KMS-11 (cell line): ENCODE results near the gene BATF3.

ENCODE experiments used
- H2AFZ ChIP-seq: fragments of 200-600 bp; sonication (generic); 2 replicates; pipeline ENCODE4 v1.6.1; 2016; ENCODE audit warnings: antibody characterized with exemption, mixed run types, low read depth
- H3K27ac ChIP-seq: fragments of 200-600 bp; sonication (generic); 2 replicates; pipeline ENCODE4 v1.6.1; 2016; ENCODE audit warnings: mild to moderate bottlenecking, mixed run types
- H3K27me3 ChIP-seq: fragments of 200-600 bp; sonication (generic); 2 replicates; pipeline ENCODE4 v1.6.1; 2017; ENCODE audit warnings: mild to moderate bottlenecking, low read depth, mixed run types, moderate library complexity; ENCODE audit not compliant: insufficient read depth
- H3K36me3 ChIP-seq: fragments of 200-600 bp; sonication (generic); 2 replicates; pipeline ENCODE4 v1.6.1; 2017; ENCODE audit warnings: mild to moderate bottlenecking, mixed run types; ENCODE audit not compliant: insufficient read depth
- H3K4me1 ChIP-seq: fragments of 200-600 bp; sonication (generic); 2 replicates; pipeline ENCODE4 v1.6.1; 2016; ENCODE audit warnings: mild to moderate bottlenecking, low read depth, mixed run types; ENCODE audit not compliant: poor library complexity, severe bottlenecking
- H3K4me2 ChIP-seq: fragments of 200-600 bp; sonication (generic); 2 replicates; pipeline ENCODE4 v1.7.0; 2016; ENCODE audit warnings: mild to moderate bottlenecking, mixed run types
- H3K4me3 ChIP-seq: fragments of 200-600 bp; sonication (generic); IDR thresholded peaks from 2 replicates; pipeline ENCODE4 v1.6.1; 2017; ENCODE audit warnings: low read depth, low read length, mixed read lengths; ENCODE audit not compliant: insufficient read depth
- H3K79me2 ChIP-seq: fragments of 200-600 bp; sonication (generic); 2 replicates; pipeline ENCODE4 v1.6.1; 2016; ENCODE audit warnings: low read depth, mixed run types; ENCODE audit not compliant: insufficient read depth
- H3K9ac ChIP-seq: fragments of 200-600 bp; sonication (generic); 2 replicates; pipeline ENCODE4 v1.6.1; 2016; ENCODE audit warnings: mild to moderate bottlenecking, mixed run types
- H4K20me1 ChIP-seq: fragments of 200-600 bp; sonication (generic); 2 replicates; pipeline ENCODE4 v1.6.1; 2016; ENCODE audit warnings: mild to moderate bottlenecking, mixed run types; ENCODE audit not compliant: insufficient read depth
- TF ChIP-seq, protein P1 (sequence below): fragments of 200-600 bp; sonication (generic); conservative IDR thresholded peaks from 2 replicates; pipeline ENCODE4 v1.6.1; 2017; ENCODE audit warnings: low read depth, mild to moderate bottlenecking, antibody characterized with exemption, low read length, moderate library complexity, mixed read lengths

Gene BATF3

GRCh38 chr1:212690816-212691403, 8.7 kb downstream of the BATF3 start:
- H3K4me3 ChIP-seq = no peak overlapping the region
- no peaks in the 10 kb centered on the region for H3K4me1 ChIP-seq
- no peaks in the 10 kb centered on the region for H3K36me3 ChIP-seq
- H3K4me2 ChIP-seq = no peak overlapping the region
- no peak overlapping the region for H3K27ac ChIP-seq
- H3K27me3 ChIP-seq = no peaks in the 10 kb centered on the region
- no peak overlapping the region for H2AFZ ChIP-seq
- H3K9ac ChIP-seq = no peak overlapping the region
- TF ChIP-seq, protein P1, sequence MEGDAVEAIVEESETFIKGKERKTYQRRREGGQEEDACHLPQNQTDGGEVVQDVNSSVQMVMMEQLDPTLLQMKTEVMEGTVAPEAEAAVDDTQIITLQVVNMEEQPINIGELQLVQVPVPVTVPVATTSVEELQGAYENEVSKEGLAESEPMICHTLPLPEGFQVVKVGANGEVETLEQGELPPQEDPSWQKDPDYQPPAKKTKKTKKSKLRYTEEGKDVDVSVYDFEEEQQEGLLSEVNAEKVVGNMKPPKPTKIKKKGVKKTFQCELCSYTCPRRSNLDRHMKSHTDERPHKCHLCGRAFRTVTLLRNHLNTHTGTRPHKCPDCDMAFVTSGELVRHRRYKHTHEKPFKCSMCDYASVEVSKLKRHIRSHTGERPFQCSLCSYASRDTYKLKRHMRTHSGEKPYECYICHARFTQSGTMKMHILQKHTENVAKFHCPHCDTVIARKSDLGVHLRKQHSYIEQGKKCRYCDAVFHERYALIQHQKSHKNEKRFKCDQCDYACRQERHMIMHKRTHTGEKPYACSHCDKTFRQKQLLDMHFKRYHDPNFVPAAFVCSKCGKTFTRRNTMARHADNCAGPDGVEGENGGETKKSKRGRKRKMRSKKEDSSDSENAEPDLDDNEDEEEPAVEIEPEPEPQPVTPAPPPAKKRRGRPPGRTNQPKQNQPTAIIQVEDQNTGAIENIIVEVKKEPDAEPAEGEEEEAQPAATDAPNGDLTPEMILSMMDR = no peak
- H3K79me2 ChIP-seq = no peaks in the 10 kb centered on the region
- H4K20me1 ChIP-seq = no peaks in the 10 kb centered on the region

- H3K27ac ChIP-seq = no peak overlapping the region
- no peak overlapping the region for H3K4me2 ChIP-seq
These were observed 9.7 kb downstream of the BATF3 start for GRCh38 chr1:212689758-212690529.

GRCh38 chr1:212689196-212689725, 10.4 kb downstream of the BATF3 start:
- TF ChIP-seq, protein P1 = no peak
- no peak overlapping the region for H3K9ac ChIP-seq
- no peaks in the 10 kb centered on the region for H4K20me1 ChIP-seq
- no peaks in the 10 kb centered on the region for H3K27me3 ChIP-seq
- no peak overlapping the region for H3K4me3 ChIP-seq
- H3K79me2 ChIP-seq = no peaks in the 10 kb centered on the region
- no peak overlapping the region for H2AFZ ChIP-seq
- no peak overlapping the region for H3K27ac ChIP-seq
- no peaks in the 10 kb centered on the region for H3K4me1 ChIP-seq
- no peaks in the 10 kb centered on the region for H3K36me3 ChIP-seq
- H3K4me2 ChIP-seq = no peak overlapping the region

More at GRCh38 chr1:212689758-212690529, 9.7 kb downstream of the BATF3 start:
- no peaks in the 10 kb centered on the region for H4K20me1 ChIP-seq
- H3K4me3 ChIP-seq = no peak overlapping the region
- H3K79me2 ChIP-seq = no peaks in the 10 kb centered on the region
- TF ChIP-seq, protein P1 = no peak
- no peaks in the 10 kb centered on the region for H3K36me3 ChIP-seq
- H3K4me1 ChIP-seq = no peaks in the 10 kb centered on the region
- H2AFZ ChIP-seq = no peak overlapping the region
- no peak overlapping the region for H3K9ac ChIP-seq
- H3K27me3 ChIP-seq = no peaks in the 10 kb centered on the region

GRCh38 chr1:212688341-212689047, 11.1 kb downstream of the BATF3 start:
- H3K4me3 ChIP-seq = no peak overlapping the region
- H3K9ac ChIP-seq = no peak overlapping the region
- no peak overlapping the region for H3K4me2 ChIP-seq
- TF ChIP-seq, protein P1 = no peak
- no peaks in the 10 kb centered on the region for H3K36me3 ChIP-seq
- no peaks in the 10 kb centered on the region for H3K4me1 ChIP-seq
- H2AFZ ChIP-seq = no peak overlapping the region
- H3K27ac ChIP-seq = no peak overlapping the region
- no peaks in the 10 kb centered on the region for H3K27me3 ChIP-seq
- H3K79me2 ChIP-seq = no peaks in the 10 kb centered on the region
- H4K20me1 ChIP-seq = no peaks in the 10 kb centered on the region
